Fibroblast of lung (primary cell): ENCODE results near the gene GPR149.

Experiments
- EZH2 ChIP-seq: IDR thresholded peaks from 2 replicates; pipeline ENCODE4 v1.5.1; 2012; ENCODE audit warnings: low read length, control low read depth, mild to moderate bottlenecking; ENCODE audit errors: missing control alignments
- TF ChIP-seq, protein P1 (sequence below), 2 donors: IDR thresholded peaks in 1 of 2; conservative IDR thresholded peaks in 1 of 2; 1 replicate in 1 of 2; 2 replicates in 1 of 2; pipeline ENCODE4 v1.5.1; 2011 to 2012; ENCODE audit warnings: low read length in 2 of 2, control low read depth in 1 of 2, inconsistent platforms in 1 of 2, low read depth in 1 of 2, mild to moderate bottlenecking in 1 of 2

DNA sequence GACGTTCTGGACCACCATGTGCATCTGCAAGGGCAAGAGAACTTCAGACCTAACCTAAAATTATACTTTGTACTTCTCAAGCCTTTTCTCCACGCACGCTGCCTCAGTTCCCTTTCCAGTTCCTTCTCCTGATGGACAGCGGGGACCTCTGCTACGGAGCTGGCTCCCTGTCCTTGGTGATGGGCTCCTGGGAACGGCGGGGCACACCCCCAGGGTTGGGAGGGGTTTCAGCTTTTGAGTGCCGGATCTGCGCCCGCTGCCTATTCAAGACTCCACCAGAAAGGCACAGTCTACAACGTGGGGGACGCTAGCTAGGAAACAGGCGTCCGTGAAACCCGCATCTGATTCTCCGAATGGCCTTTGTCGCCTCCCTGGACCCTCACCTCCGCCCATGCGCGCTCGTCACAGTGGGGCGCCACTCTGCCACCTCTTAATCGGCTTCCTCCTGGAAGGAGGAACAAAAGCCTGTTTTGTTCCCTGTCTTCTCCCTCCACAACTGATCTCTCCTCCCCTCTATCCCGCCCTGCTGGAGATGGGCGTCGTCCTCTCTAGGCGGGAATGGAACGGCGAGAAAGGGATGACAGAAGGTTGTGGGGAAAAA lies 2.2 kb downstream of the GPR149 start:
- no peak for TF ChIP-seq EZH2
- TF ChIP-seq, protein P1, sequence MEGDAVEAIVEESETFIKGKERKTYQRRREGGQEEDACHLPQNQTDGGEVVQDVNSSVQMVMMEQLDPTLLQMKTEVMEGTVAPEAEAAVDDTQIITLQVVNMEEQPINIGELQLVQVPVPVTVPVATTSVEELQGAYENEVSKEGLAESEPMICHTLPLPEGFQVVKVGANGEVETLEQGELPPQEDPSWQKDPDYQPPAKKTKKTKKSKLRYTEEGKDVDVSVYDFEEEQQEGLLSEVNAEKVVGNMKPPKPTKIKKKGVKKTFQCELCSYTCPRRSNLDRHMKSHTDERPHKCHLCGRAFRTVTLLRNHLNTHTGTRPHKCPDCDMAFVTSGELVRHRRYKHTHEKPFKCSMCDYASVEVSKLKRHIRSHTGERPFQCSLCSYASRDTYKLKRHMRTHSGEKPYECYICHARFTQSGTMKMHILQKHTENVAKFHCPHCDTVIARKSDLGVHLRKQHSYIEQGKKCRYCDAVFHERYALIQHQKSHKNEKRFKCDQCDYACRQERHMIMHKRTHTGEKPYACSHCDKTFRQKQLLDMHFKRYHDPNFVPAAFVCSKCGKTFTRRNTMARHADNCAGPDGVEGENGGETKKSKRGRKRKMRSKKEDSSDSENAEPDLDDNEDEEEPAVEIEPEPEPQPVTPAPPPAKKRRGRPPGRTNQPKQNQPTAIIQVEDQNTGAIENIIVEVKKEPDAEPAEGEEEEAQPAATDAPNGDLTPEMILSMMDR (conservative IDR thresholded peaks at IDR 0.05 in 1 of 2, IDR thresholded peaks at IDR 0.05 in 1 of 2; ENCODE audit: low read depth in 1 of 2, low read length in 2 of 2): no peak
